Bone marrow (tissue), 2 donors: ENCODE measurements around the gene CLEC2B.

Source experiments
- DNase-seq, 2 donors: peaks; one replicate each; lab custom pipeline; 2025; lab: John Stamatoyannopoulos, UW

The CLEC2B gene

GRCh38 chr12:9868951-9869306 lies 225 bp downstream of the CLEC2B start:
- no peak for DNase-seq

GRCh38 chr12:9868311-9868801 lies 798 bp downstream of the CLEC2B start:
- DNase-seq = peak in 1 of 2 donors; percentile 42

- DNase-seq = peak in 1 of 2 donors; percentile 10
These were observed 1.6 kb downstream of the CLEC2B start for GRCh38 chr12:9867531-9867930.

- no peak for DNase-seq
These were observed 2.3 kb downstream of the CLEC2B start for GRCh38 chr12:9866860-9867269.

GRCh38 chr12:9864913-9865675 lies 4.1 kb downstream of the CLEC2B start:
- peak in 1 of 2 donors; percentile 49 for DNase-seq

- no peak for DNase-seq
These were observed 11.0 kb downstream of the CLEC2B start for GRCh38 chr12:9858135-9858534.

GRCh38 chr12:9856894-9857293 lies 12.3 kb downstream of the CLEC2B start:
- no peak for DNase-seq

GRCh38 chr12:9856151-9856550 lies 13.0 kb downstream of the CLEC2B start:
- no peak for DNase-seq

GRCh38 chr12:9851927-9852326 lies 17.2 kb downstream of the CLEC2B start:
- DNase-seq = no peak

- no peak for DNase-seq
These were observed 18.1 kb downstream of the CLEC2B start for GRCh38 chr12:9851050-9851449.

- DNase-seq = no peak
These were observed 20.3 kb downstream of the CLEC2B start for GRCh38 chr12:9848899-9849298.

GRCh38 chr12:9843407-9843806 lies 25.7 kb downstream of the CLEC2B start:
- DNase-seq = no peak

- DNase-seq = no peak
These were observed 37.4 kb downstream of the CLEC2B start for GRCh38 chr12:9831720-9832119.

- DNase-seq = no peak
These were observed 39.2 kb downstream of the CLEC2B start for GRCh38 chr12:9829982-9830381.

GRCh38 chr12:9829483-9829882 lies 39.7 kb downstream of the CLEC2B start:
- DNase-seq = no peak

GRCh38 chr12:9827209-9827888 lies 41.8 kb downstream of the CLEC2B start, which contains the start of gene KLRF1:
Gene KLRF1, plus strand, starts transcription at chr12:9827481. Its CDS starts 64 bp downstream, at chr12:9827545.
- no peak for DNase-seq

GRCh38 chr12:9820281-9820930 lies 48.7 kb downstream of the CLEC2B start:
- DNase-seq = no peak

GRCh38 chr12:9813821-9814798 lies 55.0 kb downstream of the CLEC2B start:
- peak; percentile 72 to 93 for DNase-seq

GRCh38 chr12:9811621-9812020 lies 57.5 kb downstream of the CLEC2B start:
- no peak for DNase-seq

- peak in 1 of 2 donors; percentile 19 for DNase-seq
These were observed 58.5 kb downstream of the CLEC2B start for GRCh38 chr12:9810671-9811070.

GRCh38 chr12:9809866-9810265 lies 59.3 kb downstream of the CLEC2B start:
- no peak for DNase-seq

- no peak for DNase-seq
These were observed 59.8 kb downstream of the CLEC2B start for GRCh38 chr12:9809338-9809737.
